Calu3 (cell line): Measurements from ENCODE around the gene PGA3. TPM values are rescaled to one million over a fixed set of nuclear protein-coding genes. Genes with fewer than 3 reads are reported as not detected.
"Not testable (repeated sequence)": the region's sequence is repeated elsewhere in the genome, so short reads cannot be mapped to it uniquely, and the experiment has no call there.

ENCODE experiments used
- BruUV-seq: library from RNA; stranded (reverse); fragments of 400-500 nt; replicated peaks from 2 replicates; lab custom pipeline; 2021; lab: Mats Ljungman, UMichigan
- CTCF ChIA-PET: fragments of 300-600 bp; sonication (Branson Sonifier 250); formaldehyde crosslinking; loops from one replicate; lab custom pipeline; 2022; ENCODE audit warnings: antibody characterized with exemption; lab: Charles Lee
- DNase-seq: peaks from one replicate; pipeline ENCODE4 v3.0.0; 2022
- H3K27ac Mint-ChIP-seq: one replicate; pipeline ENCODE4 v1.8.0; 2022; ENCODE audit warnings: mixed read lengths; ENCODE audit not compliant: unreplicated experiment
- H3K27me3 Mint-ChIP-seq: one replicate; pipeline ENCODE4 v1.8.0; 2022; ENCODE audit warnings: mixed read lengths; ENCODE audit not compliant: unreplicated experiment
- H3K36me3 Mint-ChIP-seq: one replicate; pipeline ENCODE4 v1.8.0; 2022; ENCODE audit warnings: mild to moderate bottlenecking, moderate library complexity, mixed read lengths; ENCODE audit not compliant: insufficient read depth, unreplicated experiment
- H3K4me1 Mint-ChIP-seq: one replicate; pipeline ENCODE4 v1.8.0; 2022; ENCODE audit warnings: mild to moderate bottlenecking, low read depth, mixed read lengths; ENCODE audit not compliant: unreplicated experiment
- H3K4me3 Mint-ChIP-seq: one replicate; pipeline ENCODE4 v1.8.0; 2022; ENCODE audit warnings: mild to moderate bottlenecking, low read depth, moderate library complexity, mixed read lengths; ENCODE audit not compliant: unreplicated experiment
- H3K9me3 Mint-ChIP-seq: one replicate; pipeline ENCODE4 v1.8.0; 2022; ENCODE audit warnings: low read depth, mixed read lengths; ENCODE audit not compliant: unreplicated experiment
- intact Hi-C: fragments of 100-400 bp; cut with micrococcal nuclease; formaldehyde crosslinking; loops from one replicate; pipeline ENCODE4 v1.10.0; 2022; ENCODE audit not compliant: unreplicated experiment
- total RNA-seq: library from RNA; stranded (reverse); gene quantifications from 2 replicates; pipeline ENCODE4 v1.2.3, GENCODE V29; 2022

PGA3 gene
- total RNA-seq, 1 experiment from 2014 or later, result not detected

- H3K36me3 Mint-ChIP-seq, DNase-seq, H3K9me3 Mint-ChIP-seq, H3K4me3 Mint-ChIP-seq, H3K4me1 Mint-ChIP-seq, CTCF ChIA-PET, H3K27ac Mint-ChIP-seq, BruUV-seq, intact Hi-C loops: not testable (repeated sequence)
- peaks cover 12% of the 10 kb centered on the region for H3K27me3 Mint-ChIP-seq
These were observed 15.7 kb downstream of the PGA3 start for GRCh38 chr11:61219016-61219415.

GRCh38 chr11:61222047-61222446 lies 18.7 kb downstream of the PGA3 start, which contains the start of gene PGA4:
Gene PGA4 (plus strand): TSS chr11:61222347. CDS start chr11:61222401, 54 bp downstream.
- H3K27ac Mint-ChIP-seq, CTCF ChIA-PET: not testable (repeated sequence)
- peaks cover 12% of the 10 kb centered on the region for H3K27me3 Mint-ChIP-seq

GRCh38 chr11:61222692-61223091 lies 19.4 kb downstream of the PGA3 start:
- BruUV-seq, H3K4me1 Mint-ChIP-seq, H3K36me3 Mint-ChIP-seq, H3K9me3 Mint-ChIP-seq, H3K4me3 Mint-ChIP-seq, intact Hi-C loops, DNase-seq, CTCF ChIA-PET, H3K27ac Mint-ChIP-seq: not testable (repeated sequence)
- H3K27me3 Mint-ChIP-seq, result peaks cover 12% of the 10 kb centered on the region

More at GRCh38 chr11:61222047-61222446, 18.7 kb downstream of the PGA3 start, which contains the start of gene PGA4:
- BruUV-seq, intact Hi-C loops, H3K4me3 Mint-ChIP-seq, H3K36me3 Mint-ChIP-seq, H3K9me3 Mint-ChIP-seq, H3K4me1 Mint-ChIP-seq, DNase-seq: not testable (repeated sequence)

DNA sequence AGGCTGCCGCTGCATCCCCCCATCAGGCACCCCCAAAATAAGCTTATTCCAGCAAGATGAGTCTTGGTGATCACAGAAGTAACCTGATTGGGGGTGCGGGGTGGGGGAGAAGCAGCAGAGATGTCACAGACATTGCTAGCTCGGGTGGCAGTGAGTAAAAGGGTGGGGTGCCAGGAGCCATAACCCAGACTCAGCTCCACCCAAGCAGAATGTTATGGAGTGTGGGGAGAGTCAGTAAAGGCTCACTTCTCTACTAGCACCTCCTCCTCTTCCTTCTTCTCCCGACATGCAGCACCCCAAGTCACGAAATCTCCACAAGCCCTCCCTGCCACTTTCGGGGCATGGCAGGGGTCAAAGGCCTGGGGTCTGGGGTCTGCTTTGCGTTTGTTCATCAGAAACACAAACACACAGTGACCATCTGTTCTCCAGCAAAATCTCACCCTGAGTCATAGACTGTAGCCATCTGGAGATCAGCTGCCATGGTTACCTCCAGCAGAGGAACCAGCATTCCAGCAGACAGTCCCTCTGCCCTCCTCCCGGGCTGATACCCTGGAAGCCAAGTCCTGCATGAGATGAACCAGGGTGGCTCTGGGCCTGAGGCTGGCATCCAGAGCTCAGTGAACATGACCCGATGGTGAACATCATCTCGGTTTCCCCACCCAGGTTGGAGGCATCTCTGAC lies 23.3 kb downstream of the PGA3 start:
- H3K9me3 Mint-ChIP-seq, H3K27ac Mint-ChIP-seq, H3K27me3 Mint-ChIP-seq, H3K4me1 Mint-ChIP-seq, BruUV-seq, H3K4me3 Mint-ChIP-seq, H3K36me3 Mint-ChIP-seq, CTCF ChIA-PET, intact Hi-C loops, DNase-seq: not testable (repeated sequence)

GRCh38 chr11:61229458-61229857 lies 26.1 kb downstream of the PGA3 start:
- not testable (repeated sequence) for H3K4me1 Mint-ChIP-seq, H3K27me3 Mint-ChIP-seq, H3K27ac Mint-ChIP-seq

GRCh38 chr11:61231033-61231432 lies 27.7 kb downstream of the PGA3 start:
- H3K4me3 Mint-ChIP-seq, intact Hi-C loops, H3K9me3 Mint-ChIP-seq, H3K4me1 Mint-ChIP-seq, H3K36me3 Mint-ChIP-seq, DNase-seq, H3K27me3 Mint-ChIP-seq, BruUV-seq, CTCF ChIA-PET, H3K27ac Mint-ChIP-seq: not testable (repeated sequence)

More at GRCh38 chr11:61229458-61229857, 26.1 kb downstream of the PGA3 start:
- H3K36me3 Mint-ChIP-seq, BruUV-seq, H3K4me3 Mint-ChIP-seq, CTCF ChIA-PET, intact Hi-C loops, H3K9me3 Mint-ChIP-seq, DNase-seq: not testable (repeated sequence)

- H3K9me3 Mint-ChIP-seq, H3K27me3 Mint-ChIP-seq, intact Hi-C loops, CTCF ChIA-PET, BruUV-seq, DNase-seq, H3K36me3 Mint-ChIP-seq, H3K27ac Mint-ChIP-seq, H3K4me3 Mint-ChIP-seq, H3K4me1 Mint-ChIP-seq: not testable (repeated sequence)
These were observed 28.3 kb downstream of the PGA3 start for GRCh38 chr11:61231585-61231984.

GRCh38 chr11:61232548-61233145 lies 29.3 kb downstream of the PGA3 start:
- intact Hi-C loops, H3K36me3 Mint-ChIP-seq, BruUV-seq, CTCF ChIA-PET, DNase-seq, H3K4me3 Mint-ChIP-seq, H3K27ac Mint-ChIP-seq, H3K27me3 Mint-ChIP-seq, H3K4me1 Mint-ChIP-seq, H3K9me3 Mint-ChIP-seq: not testable (repeated sequence)

DNA sequence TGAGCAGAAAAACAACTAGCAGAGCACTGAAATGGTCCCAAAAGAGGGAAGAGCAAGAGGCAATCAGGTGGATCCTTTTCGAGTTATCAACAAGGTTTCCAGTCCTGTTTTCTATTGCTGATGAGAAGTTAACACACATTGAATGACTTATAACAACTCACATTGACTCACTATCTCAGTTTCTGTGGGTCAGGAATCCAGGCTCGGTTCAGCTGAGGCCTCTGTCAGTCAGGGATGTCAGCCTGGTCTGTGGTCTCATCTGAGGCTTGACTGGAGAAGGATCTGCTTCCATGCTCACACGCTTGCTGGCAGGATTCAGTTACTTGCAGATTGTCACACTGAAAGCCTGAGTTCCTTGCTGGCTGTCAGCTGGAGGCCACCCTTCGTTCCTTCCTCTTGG lies 33.8 kb downstream of the PGA3 start:
- H3K4me1 Mint-ChIP-seq, H3K9me3 Mint-ChIP-seq, CTCF ChIA-PET, intact Hi-C loops, DNase-seq, H3K36me3 Mint-ChIP-seq, H3K4me3 Mint-ChIP-seq, BruUV-seq, H3K27ac Mint-ChIP-seq: not testable (repeated sequence)
- H3K27me3 Mint-ChIP-seq, result peaks cover 12% of the 10 kb centered on the region

DNA sequence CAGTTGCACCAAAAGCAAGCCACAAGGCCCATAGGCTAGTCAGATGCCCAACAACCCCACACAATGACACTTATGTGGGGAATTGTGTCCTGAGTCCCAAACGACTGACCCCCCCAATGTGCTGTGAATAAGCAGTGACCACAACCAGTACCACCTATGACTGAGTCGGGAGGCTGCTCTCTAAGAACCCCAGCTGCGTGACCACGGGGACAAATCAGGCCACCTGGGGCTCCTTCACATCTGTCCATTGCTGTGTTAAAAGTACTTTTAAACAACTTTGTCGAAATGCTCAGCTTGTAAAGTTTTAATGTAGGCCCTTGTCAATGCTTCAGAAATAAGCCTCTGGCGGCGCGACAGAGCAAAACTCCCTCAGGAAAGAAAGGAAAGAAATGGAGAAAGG lies 37.0 kb downstream of the PGA3 start:
- H3K4me3 Mint-ChIP-seq, H3K27ac Mint-ChIP-seq, H3K4me1 Mint-ChIP-seq, DNase-seq, intact Hi-C loops, CTCF ChIA-PET, H3K36me3 Mint-ChIP-seq, H3K9me3 Mint-ChIP-seq, BruUV-seq: not testable (repeated sequence)
- H3K27me3 Mint-ChIP-seq, result peaks cover 12% of the 10 kb centered on the region
